Body of pancreas (tissue), 4 donors: Measurements from ENCODE around the gene DR1.

Source experiments
- POLR2A ChIP-seq, 3 donors: fragments of 450-650 bp; IDR thresholded peaks; one replicate each; pipeline ENCODE4 v1.6.1; 2016; ENCODE audit warnings: antibody characterized with exemption in 3 of 3, mild to moderate bottlenecking in 2 of 3
- TF ChIP-seq, protein P1 (sequence below), 7 experiments: fragments of 450-650 bp in 4 of 7; fragments of 200-600 bp in 3 of 7; sonication (generic) in 3 of 7; IDR thresholded peaks; one replicate each; pipeline ENCODE4 v1.5.1; 2016 to 2019; ENCODE audit warnings: antibody characterized with exemption in 7 of 7

DNA sequence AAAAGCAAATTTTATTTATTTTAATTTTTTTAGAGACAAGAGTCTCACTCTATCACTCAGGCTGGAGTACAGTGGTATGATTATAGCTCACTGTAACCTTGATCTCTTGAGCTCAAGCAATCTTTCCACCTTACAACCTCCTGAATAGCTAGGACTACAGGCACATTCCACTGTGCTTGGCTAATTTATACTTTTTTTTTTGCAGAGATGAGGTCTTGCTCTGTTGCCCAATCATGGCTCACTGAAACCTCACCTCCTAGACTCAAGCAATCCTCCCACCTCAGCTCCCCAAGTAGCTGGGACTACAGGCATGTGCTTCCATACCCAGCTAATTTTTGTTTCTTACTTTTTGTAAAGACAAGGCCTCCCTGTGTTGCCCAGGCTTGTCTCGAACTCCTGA is 49.5 kb downstream of the DR1 start:
- TF ChIP-seq, protein P1, sequence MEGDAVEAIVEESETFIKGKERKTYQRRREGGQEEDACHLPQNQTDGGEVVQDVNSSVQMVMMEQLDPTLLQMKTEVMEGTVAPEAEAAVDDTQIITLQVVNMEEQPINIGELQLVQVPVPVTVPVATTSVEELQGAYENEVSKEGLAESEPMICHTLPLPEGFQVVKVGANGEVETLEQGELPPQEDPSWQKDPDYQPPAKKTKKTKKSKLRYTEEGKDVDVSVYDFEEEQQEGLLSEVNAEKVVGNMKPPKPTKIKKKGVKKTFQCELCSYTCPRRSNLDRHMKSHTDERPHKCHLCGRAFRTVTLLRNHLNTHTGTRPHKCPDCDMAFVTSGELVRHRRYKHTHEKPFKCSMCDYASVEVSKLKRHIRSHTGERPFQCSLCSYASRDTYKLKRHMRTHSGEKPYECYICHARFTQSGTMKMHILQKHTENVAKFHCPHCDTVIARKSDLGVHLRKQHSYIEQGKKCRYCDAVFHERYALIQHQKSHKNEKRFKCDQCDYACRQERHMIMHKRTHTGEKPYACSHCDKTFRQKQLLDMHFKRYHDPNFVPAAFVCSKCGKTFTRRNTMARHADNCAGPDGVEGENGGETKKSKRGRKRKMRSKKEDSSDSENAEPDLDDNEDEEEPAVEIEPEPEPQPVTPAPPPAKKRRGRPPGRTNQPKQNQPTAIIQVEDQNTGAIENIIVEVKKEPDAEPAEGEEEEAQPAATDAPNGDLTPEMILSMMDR (IDR thresholded peaks at IDR 0.05), result no peak
- TF ChIP-seq POLR2A (IDR thresholded peaks at IDR 0.05), result no peak
